H1 (cell line): ENCODE results near the gene TBL2. TPM values are rescaled to one million over a fixed set of nuclear protein-coding genes. Genes with fewer than 3 reads are reported as not detected.

Source experiments
- CTCF ChIA-PET: fragments of 300-600 bp; sonication (Branson Sonifier 250); formaldehyde crosslinking; loops from one replicate; lab custom pipeline; 2021; ENCODE audit not compliant: partially characterized antibody; lab: Charles Lee
- POLR2A ChIA-PET: fragments of 300-600 bp; sonication (Branson Sonifier 250); formaldehyde crosslinking; loops from one replicate; lab custom pipeline; 2021; ENCODE audit warnings: inconsistent platforms; ENCODE audit not compliant: partially characterized antibody; lab: Charles Lee
- DNase-seq, 2 experiments: peaks; one replicate each; pipeline versions ENCODE4 v3.0.0 to v3.0.0-alpha.2; 2010 to 2022; ENCODE audit warnings: low spot score in 2 of 2, low read depth in 1 of 2, mixed read lengths in 1 of 2
- FAIRE-seq: peaks from 2 replicates; lab custom pipeline; 2011; peaks lifted over from hg19 to GRCh38; lab: Jason Lieb, UNC
- H2AFZ ChIP-seq: 2 replicates; pipeline ENCODE4 v1.8.1; 2012; ENCODE audit warnings: low read length, inconsistent platforms
- H2AK5ac ChIP-seq: 2 replicates; pipeline ENCODE4 v1.6.1; 2013; ENCODE audit warnings: low read depth, low read length
- H2BK120ac ChIP-seq: replicated peaks from 2 replicates; pipeline ENCODE3; 2013; ENCODE audit warnings: low read depth, low read length, inconsistent platforms
- H2BK12ac ChIP-seq: 2 replicates; pipeline ENCODE4 v1.6.1; 2013; ENCODE audit warnings: low read depth, low read length
- H2BK15ac ChIP-seq: 2 replicates; pipeline ENCODE4 v1.6.1; 2013; ENCODE audit warnings: low read length
- H2BK20ac ChIP-seq: 2 replicates; pipeline ENCODE4 v1.6.1; 2013; ENCODE audit warnings: low read length
- H2BK5ac ChIP-seq: 2 replicates; pipeline ENCODE4 v1.6.1; 2013; ENCODE audit warnings: low read depth, low read length
- H3K14ac ChIP-seq: 2 replicates; pipeline ENCODE4 v1.6.1; 2013; ENCODE audit warnings: inconsistent platforms; ENCODE audit not compliant: insufficient read length
- H3K18ac ChIP-seq: 2 replicates; pipeline ENCODE4 v1.6.1; 2013; ENCODE audit warnings: low read length; ENCODE audit errors: extremely low read depth
- H3K23ac ChIP-seq: 2 replicates; pipeline ENCODE4 v1.6.1; 2013; ENCODE audit warnings: inconsistent platforms; ENCODE audit not compliant: insufficient read length
- H3K23me2 ChIP-seq: 2 replicates; pipeline ENCODE4 v1.6.1; 2013; ENCODE audit warnings: low read depth, low read length
- H3K27ac ChIP-seq: 2 replicates; pipeline ENCODE4 v1.6.1; 2011; ENCODE audit warnings: low read depth, low read length, inconsistent platforms
- H3K27me3 ChIP-seq, 4 experiments: replicated peaks in 1 of 4; 1 replicate in 1 of 4; 2 replicates in 3 of 4; pipeline versions ENCODE4 v1.6.1 to v1.8.1; 2011 to 2013; ENCODE audit warnings: low read length in 3 of 4, mild to moderate bottlenecking in 3 of 4, inconsistent platforms in 2 of 4, mixed read lengths in 2 of 4, moderate library complexity in 1 of 4; ENCODE audit not compliant: control insufficient read depth in 3 of 4, insufficient read depth in 3 of 4; ENCODE audit errors: extremely low read depth in 1 of 4
- H3K36me3 ChIP-seq, 4 experiments: 2 replicates each; pipeline versions ENCODE4 v1.6.1 to v1.8.1; 2011 to 2013; ENCODE audit warnings: mild to moderate bottlenecking in 4 of 4, low read length in 3 of 4, moderate library complexity in 2 of 4, control low read depth in 1 of 4, inconsistent platforms in 1 of 4; ENCODE audit not compliant: insufficient read depth in 4 of 4, control insufficient read depth in 2 of 4
- H3K4ac ChIP-seq: replicated peaks from 2 replicates; pipeline ENCODE3; 2013; ENCODE audit warnings: low read length, low read depth, mixed read lengths, inconsistent platforms; ENCODE audit not compliant: insufficient read length
- H3K4me1 ChIP-seq, 4 experiments: replicated peaks in 1 of 4; 1 replicate in 1 of 4; 2 replicates in 3 of 4; pipeline versions ENCODE4 v1.6.1 to v1.8.1; 2011 to 2013; ENCODE audit warnings: low read length in 3 of 4, inconsistent platforms in 2 of 4, mixed read lengths in 1 of 4; ENCODE audit not compliant: insufficient read depth in 4 of 4, control insufficient read depth in 3 of 4
- H3K4me2 ChIP-seq, 2 experiments: 2 replicates each; pipeline versions ENCODE4 v1.6.1 to v1.8.1; 2011 to 2013; ENCODE audit warnings: low read depth in 2 of 2, low read length in 2 of 2, control low read depth in 1 of 2, inconsistent platforms in 1 of 2, mild to moderate bottlenecking in 1 of 2; ENCODE audit not compliant: insufficient read depth in 1 of 2
- H3K4me3 ChIP-seq, 4 experiments: fragments of 200-600, 300-600 bp in 1 of 4; sonication (generic), shearing (Covaris generic), sonication (Bioruptor Twin) in 1 of 4; 2 replicates each; pipeline versions ENCODE4 v1.5.1 to v1.8.1; 2011 to 2016; ENCODE audit warnings: low read length in 4 of 4, low read depth in 3 of 4, control low read depth in 2 of 4, inconsistent platforms in 2 of 4, mild to moderate bottlenecking in 2 of 4, mixed read lengths in 1 of 4, moderate library complexity in 1 of 4; ENCODE audit not compliant: insufficient read depth in 2 of 4; ENCODE audit errors: extremely low read depth in 1 of 4
- H3K56ac ChIP-seq: replicated peaks from 2 replicates; pipeline ENCODE3; 2013; ENCODE audit warnings: low read depth, mild to moderate bottlenecking, mixed read lengths, low read length, inconsistent platforms; ENCODE audit not compliant: insufficient read length
- H3K79me1 ChIP-seq: 2 replicates; pipeline ENCODE4 v1.6.1; 2013; ENCODE audit warnings: low read depth, low read length, control low read depth
- H3K79me2 ChIP-seq, 2 experiments: 2 replicates each; pipeline versions ENCODE4 v1.6.1 to v1.8.1; 2012 to 2013; ENCODE audit warnings: low read length in 2 of 2, mild to moderate bottlenecking in 2 of 2, inconsistent platforms in 1 of 2; ENCODE audit not compliant: insufficient read depth in 2 of 2, control insufficient read depth in 1 of 2
- H3K9ac ChIP-seq, 4 experiments: replicated peaks in 1 of 4; 1 replicate in 1 of 4; 2 replicates in 3 of 4; pipeline versions ENCODE4 v1.6.1 to v1.8.1; 2011 to 2013; ENCODE audit warnings: low read depth in 3 of 4, low read length in 3 of 4, control low read depth in 2 of 4, mild to moderate bottlenecking in 2 of 4, moderate library complexity in 2 of 4, inconsistent platforms in 1 of 4; ENCODE audit errors: extremely low read depth in 1 of 4
- H3K9me3 ChIP-seq, 2 experiments: 2 replicates each; pipeline versions ENCODE4 v1.6.1 to v1.8.1; 2012 to 2013; ENCODE audit warnings: mild to moderate bottlenecking in 2 of 2, moderate library complexity in 2 of 2, control low read depth in 1 of 2, inconsistent platforms in 1 of 2, low read depth in 1 of 2, low read length in 1 of 2, mixed read lengths in 1 of 2; ENCODE audit not compliant: insufficient read depth in 2 of 2
- H4K20me1 ChIP-seq, 2 experiments: replicated peaks in 1 of 2; 2 replicates each; pipeline versions ENCODE3 to v1.8.1; 2011 to 2013; ENCODE audit warnings: inconsistent platforms in 2 of 2, low read length in 2 of 2, mild to moderate bottlenecking in 1 of 2; ENCODE audit not compliant: insufficient read depth in 2 of 2, control insufficient read depth in 1 of 2
- H4K5ac ChIP-seq: 2 replicates; pipeline ENCODE4 v1.6.1; 2013; ENCODE audit warnings: low read length, low read depth, mixed read lengths, inconsistent platforms; ENCODE audit not compliant: insufficient read length
- H4K8ac ChIP-seq: 2 replicates; pipeline ENCODE4 v1.8.0; 2013; ENCODE audit warnings: mild to moderate bottlenecking, moderate library complexity, low read length, inconsistent platforms; ENCODE audit not compliant: insufficient read depth; ENCODE audit errors: extremely low read depth
- H4K91ac ChIP-seq: replicated peaks from 2 replicates; pipeline ENCODE3; 2013; ENCODE audit warnings: low read length, mixed read lengths, inconsistent platforms; ENCODE audit not compliant: insufficient read length
- CBX5 ChIP-seq: fragments of 300-800, 300-1000 bp; sonication (generic); IDR thresholded peaks from 2 replicates; pipeline ENCODE4 v1.7.1; 2016; ENCODE audit warnings: antibody characterized with exemption, low read length, low read depth
- CBX8 ChIP-seq: fragments of 300-800, 300-1000 bp; sonication (generic); IDR thresholded peaks from 2 replicates; pipeline ENCODE4 v1.7.1; 2016; ENCODE audit warnings: low read depth, low read length, borderline replicate concordance
- HDAC2 ChIP-seq, 2 experiments: fragments of 300-600 bp in 1 of 2; sonication (generic) in 1 of 2; IDR thresholded peaks; 2 replicates each; pipeline ENCODE4 v1.6.1; 2011 to 2012; ENCODE audit warnings: low read depth in 2 of 2, low read length in 2 of 2, mild to moderate bottlenecking in 2 of 2, moderate library complexity in 2 of 2, borderline replicate concordance in 1 of 2, inconsistent platforms in 1 of 2
- KDM1A ChIP-seq: fragments of 200-600, 300-600 bp; sonication (generic); IDR thresholded peaks from 2 replicates; pipeline ENCODE4 v1.7.1; 2016; ENCODE audit warnings: mild to moderate bottlenecking, low read length, borderline replicate concordance
- TAF7 ChIP-seq: optimal IDR thresholded peaks from 2 replicates; pipeline ENCODE3; 2011; ENCODE audit warnings: low read depth, mild to moderate bottlenecking, inconsistent platforms, low read length, moderate library complexity, borderline replicate concordance
- WGBS, 2 experiments: shearing (Covaris generic) in 1 of 2; methylation state at CpG; one replicate each; pipeline versions ENCODE4 v1.1.6 to v1.1.7; 2013 to 2015; ENCODE audit warnings: low lambda C conversion rate in 2 of 2, mixed read lengths in 2 of 2, inconsistent platforms in 1 of 2, low coverage in 1 of 2, missing lambda C conversion rate in 1 of 2; ENCODE audit not compliant: insufficient replicate concordance in 2 of 2, insufficient coverage in 1 of 2, insufficient read length in 1 of 2; ENCODE audit errors: extremely low coverage in 1 of 2, missing lambda C conversion rate in 1 of 2; 5-methylcytosine and 5-hydroxymethylcytosine counted together
- polyA plus RNA-seq, 7 experiments: library from polyadenylated mRNA; depleted of rRNA in 3 of 7; stranded (reverse) in 5 of 7; unstranded in 2 of 7; fragments of >200 nt in 5 of 7; fragments of 200-250 nt in 2 of 7; gene quantifications; 1 replicate in 5 of 7; 2 replicates in 1 of 7; 4 replicates in 1 of 7; pipeline versions ENCODE4 v1.2.1 to v1.2.3, GENCODE V29; 2011 to 2013; ENCODE audit warnings: missing spikeins in 2 of 7, mixed read lengths in 2 of 7
- total RNA-seq: library from RNA; stranded (reverse); fragmentation: NEBNext Ultra II Directional; extraction: Animal tissue kit (Norgen Biotek cat#: 25700); gene quantifications from 2 replicates; pipeline ENCODE4 v1.2.1, GENCODE V29; 2021

The TBL2 gene
- total and polyA plus RNA-seq, 2 of the 8 experiments (the other 6 are each of a cell fraction or from before 2014, with no cell fraction given) = 25.8 to 29.7 TPM

DNA sequence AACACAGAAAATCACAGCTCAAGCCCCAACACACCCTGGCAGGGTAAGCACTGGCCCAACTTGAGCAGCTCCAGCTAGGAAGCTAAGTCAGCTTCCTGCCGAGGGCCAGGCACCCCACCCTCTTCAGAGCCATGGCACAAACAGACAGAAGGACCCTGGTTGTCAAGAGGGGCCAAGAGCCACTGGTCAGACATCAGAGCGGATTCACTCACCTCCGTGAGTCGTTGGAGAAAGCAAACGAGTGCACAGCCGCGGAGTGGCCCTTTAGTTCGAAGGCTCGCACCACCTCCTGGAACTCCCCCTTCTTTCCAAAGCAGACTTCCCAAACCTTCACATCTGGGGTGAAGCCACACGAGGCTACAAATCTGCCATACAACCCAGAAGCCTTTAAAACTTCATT lies 7.4 kb downstream of the TBL2 start:
- Histone ChIP-seq H4K8ac (no peak overlapping the region), H3K4me3 (no peak overlapping the region), H3K9me3 (no peaks in the 10 kb centered on the region), H3K9ac (no peak overlapping the region), H3K79me1 (no peaks in the 10 kb centered on the region; the same call in 1 of the 2 replicates), H2AFZ (no peak overlapping the region), H4K5ac (no peak overlapping the region), H3K27me3 (no peaks in the 10 kb centered on the region), H3K18ac (no peak overlapping the region), H2BK120ac (no peak overlapping the region), H3K4me1 (no peaks in the 10 kb centered on the region), H3K56ac (no peak overlapping the region), H3K23ac (no peak overlapping the region), H2BK5ac (no peak overlapping the region), H3K14ac (no peak overlapping the region), H3K4ac (no peak overlapping the region), H2BK15ac (no peak overlapping the region), H2BK20ac (no peak overlapping the region), H3K36me3 (peaks cover 26 to 48% (median 38%) of the 10 kb centered on the region in 4 experiments), H4K91ac (no peak overlapping the region), H2BK12ac (no peak overlapping the region), H3K27ac (no peak overlapping the region), H4K20me1 (peaks cover 0 to 10% of the 10 kb centered on the region in 2 experiments), H3K23me2 (no peaks in the 10 kb centered on the region), H3K79me2 (no peaks in the 10 kb centered on the region), H3K4me2 (no peak overlapping the region), H2AK5ac (no peak overlapping the region)
- FAIRE-seq = no peak
- DNase-seq = no peak
- ChIA-PET POLR2A (interaction anchor here (0.9 to 1.2 kb wide), 2 partner anchors 9 to 48 kb away, joined by 3 read pairs; partner anchors contain the start of gene BAZ1B), CTCF (no interaction called here)
- WGBS, 2 experiments = 94% methylated on average over 10 of the region's 10 CpGs; no CpG with 5 or more reads in 1 of the 2 experiments
- TF ChIP-seq HDAC2 (IDR thresholded peaks at IDR 0.05; ENCODE audit: borderline replicate concordance in 1 of 2, low read depth in 2 of 2, low read length in 2 of 2) = no peak
- no peak for TF ChIP-seq CBX8
- no peak for TF ChIP-seq TAF7
- TF ChIP-seq CBX5 = no peak
- TF ChIP-seq KDM1A = no peak
